H1 (cell line): ENCODE measurements around the gene CCR2. TPM values are rescaled to one million over a fixed set of nuclear protein-coding genes. Genes with fewer than 3 reads are reported as not detected.

Experiments
- CHD7 ChIP-seq: fragments of 300-600 bp; sonication (generic); IDR thresholded peaks from 2 replicates; pipeline ENCODE4 v1.7.1; 2012; ENCODE audit warnings: low read length, moderate library complexity, mild to moderate bottlenecking, inconsistent platforms; ENCODE audit not compliant: insufficient replicate concordance
- NRF1 ChIP-seq: IDR thresholded peaks from 2 replicates; pipeline ENCODE4 v1.6.1; 2011; ENCODE audit warnings: mild to moderate bottlenecking, low read depth, low read length, improper control_type of control experiment
- polyA plus RNA-seq, 7 experiments: library from polyadenylated mRNA; depleted of rRNA in 3 of 7; stranded (reverse) in 5 of 7; unstranded in 2 of 7; fragments of >200 nt in 5 of 7; fragments of 200-250 nt in 2 of 7; gene quantifications; 1 replicate in 5 of 7; 2 replicates in 1 of 7; 4 replicates in 1 of 7; pipeline versions ENCODE4 v1.2.1 to v1.2.3, GENCODE V29; 2011 to 2013; ENCODE audit warnings: missing spikeins in 2 of 7, mixed read lengths in 2 of 7
- total RNA-seq: library from RNA; stranded (reverse); fragmentation: NEBNext Ultra II Directional; extraction: Animal tissue kit (Norgen Biotek cat#: 25700); gene quantifications from 2 replicates; pipeline ENCODE4 v1.2.1, GENCODE V29; 2021

CCR2 gene
- total and polyA plus RNA-seq, 2 of the 8 experiments (the other 6 are each of a cell fraction or from before 2014, with no cell fraction given) = not detected

GRCh38 chr3:46365041-46365440 lies 11.1 kb downstream of the CCR2 start (continued):
- TF ChIP-seq CHD7 (no peak), NRF1 (no peak)
